Upper lobe of left lung (tissue), 4 donors: ENCODE measurements around the gene DLX6.

Experiments
- CTCF ChIP-seq, 6 experiments: fragments of 450-650 bp in 4 of 6; fragments of 200-600 bp in 2 of 6; sonication (generic) in 2 of 6; IDR thresholded peaks; one replicate each; pipeline ENCODE4 v1.5.1; 2016 to 2019; ENCODE audit warnings: antibody characterized with exemption in 6 of 6
- EP300 ChIP-seq, 4 donors: sonication (generic); formaldehyde crosslinking; IDR thresholded peaks; one replicate each; pipeline ENCODE4 v1.5.1; 2017; ENCODE audit warnings: antibody characterized with exemption in 4 of 4, control low read depth in 2 of 4
- POLR2A ChIP-seq, 4 donors: fragments of 450-650 bp; IDR thresholded peaks; one replicate each; pipeline ENCODE4 v1.5.1; 2016 to 2017; ENCODE audit warnings: antibody characterized with exemption in 4 of 4, mild to moderate bottlenecking in 2 of 4
- POLR2AphosphoS5 ChIP-seq, 2 donors: sonication (generic); formaldehyde crosslinking; IDR thresholded peaks; one replicate each; pipeline ENCODE4 v1.5.1; 2017; ENCODE audit warnings: antibody characterized with exemption in 2 of 2

DNA sequence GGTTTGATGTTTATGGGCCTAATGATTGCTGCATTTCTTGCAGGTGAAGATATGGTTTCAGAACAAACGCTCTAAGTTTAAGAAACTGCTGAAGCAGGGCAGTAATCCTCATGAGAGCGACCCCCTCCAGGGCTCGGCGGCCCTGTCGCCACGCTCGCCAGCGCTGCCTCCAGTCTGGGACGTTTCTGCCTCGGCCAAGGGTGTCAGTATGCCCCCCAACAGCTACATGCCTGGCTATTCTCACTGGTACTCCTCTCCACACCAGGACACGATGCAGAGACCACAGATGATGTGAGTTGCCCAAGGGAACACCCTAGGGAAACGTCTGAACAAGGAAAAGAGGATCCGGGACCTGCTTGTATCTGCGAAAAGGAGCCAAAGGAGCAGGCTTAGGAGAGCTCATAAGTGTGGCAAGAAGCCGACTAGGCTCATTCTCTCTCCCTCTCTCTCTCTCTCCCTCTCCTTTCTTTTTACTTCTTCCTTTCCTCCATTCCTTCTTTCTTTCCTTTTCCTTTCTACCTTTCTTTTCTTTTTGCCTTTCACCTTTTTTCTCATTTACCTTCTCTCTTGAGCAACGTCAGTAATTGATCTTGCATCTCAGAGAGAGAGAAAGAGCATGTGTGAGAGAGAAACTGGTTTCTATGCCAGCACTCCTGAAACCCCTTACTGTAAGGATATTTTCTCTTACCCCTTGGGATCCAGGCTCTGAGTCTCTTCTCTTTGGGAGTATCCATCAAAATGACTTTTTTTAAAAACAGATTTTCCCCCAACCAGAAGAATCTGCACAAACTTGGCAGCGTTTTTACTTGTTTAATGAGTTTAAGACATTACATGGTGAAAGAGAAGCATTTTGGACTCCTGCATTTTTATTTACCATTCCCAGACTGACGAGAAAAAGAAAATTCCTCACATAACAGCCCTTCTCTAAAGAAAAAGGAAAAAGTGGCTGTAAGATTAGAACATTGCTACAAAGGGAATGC, 4.7 kb downstream of the DLX6 start:
- TF ChIP-seq CTCF (IDR thresholded peaks at IDR 0.05) (no peak), POLR2A (IDR thresholded peaks at IDR 0.05) (no peak), EP300 (IDR thresholded peaks at IDR 0.05) (no peak), POLR2AphosphoS5 (IDR thresholded peaks at IDR 0.05) (no peak)
